Measurements from ENCODE around the gene BOLL.
"Not testable (repeated sequence)": the region's sequence is repeated elsewhere in the genome, so short reads cannot be mapped to it uniquely, and the experiment has no call there.

The BOLL gene

GRCh38 chr2:197705912-197706838 lies 78.9 kb downstream of the BOLL start:
- peak; percentile 52 for DNase-seq

- DNase-seq, result peak; percentile 96
Observed at GRCh38 chr2:197705121-197705911, 79.8 kb downstream of the BOLL start, which contains the start of gene MARS2. TSS of gene MARS2 (plus strand) at chr2:197705369. CDS start at chr2:197705406, 37 bp downstream.

- no peak for DNase-seq
Observed at GRCh38 chr2:197704434-197705120, 80.5 kb downstream of the BOLL start.

- DNase-seq, result no peak
Observed at GRCh38 chr2:197700960-197701359, 84.2 kb downstream of the BOLL start.

GRCh38 chr2:197699724-197700123 lies 85.4 kb downstream of the BOLL start:
- DNase-seq, result not testable (repeated sequence)

GRCh38 chr2:197696571-197696970 lies 88.5 kb downstream of the BOLL start:
- DNase-seq, result not testable (repeated sequence)

GRCh38 chr2:197695971-197696370 lies 89.1 kb downstream of the BOLL start:
- DNase-seq, result not testable (repeated sequence)

- DNase-seq, result not testable (repeated sequence)
Observed at GRCh38 chr2:197695206-197695605, 89.9 kb downstream of the BOLL start.

GRCh38 chr2:197677483-197677882 lies 107.6 kb downstream of the BOLL start:
- DNase-seq, result no peak

- no peak for DNase-seq
Observed at GRCh38 chr2:197677056-197677455, 108.1 kb downstream of the BOLL start.

All from NCI-H82 (cell line).